Measurements from ENCODE around the gene OR7G2. TPM values are rescaled to one million over a fixed set of nuclear protein-coding genes. Genes with fewer than 3 reads are reported as not detected.
"Not testable (repeated sequence)": the region's sequence is repeated elsewhere in the genome, so short reads cannot be mapped to it uniquely, and the experiment has no call there.

OR7G2 gene
- total RNA-seq, 1 donor from 2014 or later = not detected

DNA sequence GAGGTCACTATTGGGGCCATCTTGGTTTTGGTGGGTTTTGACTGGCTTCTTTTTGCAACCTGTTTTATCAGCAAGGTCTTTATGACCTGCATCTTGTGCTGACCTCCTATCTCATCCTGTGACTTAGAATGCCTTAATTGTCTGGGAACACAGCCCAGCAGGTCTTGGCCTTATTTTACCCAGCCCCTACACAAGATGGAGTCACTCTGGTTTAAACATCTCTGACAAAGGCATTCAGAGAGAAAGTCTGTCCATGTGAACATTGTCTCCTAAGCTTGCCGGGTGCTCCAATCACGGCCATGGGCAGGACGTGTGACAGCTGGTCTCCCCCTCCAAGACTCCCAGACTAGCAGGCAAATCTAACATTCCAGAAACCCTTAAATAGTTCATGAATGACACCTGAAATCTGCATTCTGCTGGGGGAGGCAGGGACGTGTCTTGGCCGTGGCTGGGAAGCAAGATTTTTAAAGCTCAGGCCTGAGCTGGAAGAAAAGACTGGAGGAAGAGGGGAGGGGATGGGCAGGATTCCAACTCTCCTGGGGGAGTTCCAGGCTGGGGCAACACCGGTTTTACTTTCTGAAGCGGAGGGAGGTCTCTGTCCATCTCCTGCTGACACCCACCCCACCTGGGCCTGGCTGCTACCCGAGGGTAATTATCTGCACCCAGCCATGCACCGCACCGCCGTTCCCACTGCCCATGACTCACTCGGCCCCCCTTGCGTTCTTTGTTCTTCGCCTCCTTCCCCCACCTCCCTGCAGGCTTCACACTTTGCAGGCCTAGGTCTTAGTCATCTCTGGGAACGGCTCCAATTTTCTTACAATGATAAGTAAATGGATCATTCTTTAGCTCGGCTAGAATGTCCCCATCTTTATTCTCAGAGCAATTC is 32.0 kb downstream of the OR7G2 start:
- intact Hi-C loops (cut with micrococcal nuclease) = no loop called here

GRCh38 chr19:9073806-9074205 is 33.5 kb downstream of the OR7G2 start:
- intact Hi-C loops (cut with micrococcal nuclease) = no loop called here

- intact Hi-C loops (cut with micrococcal nuclease) = not testable (repeated sequence)
Observed at GRCh38 chr19:9071720-9072119, 35.6 kb downstream of the OR7G2 start.

- intact Hi-C loops (cut with micrococcal nuclease) = no loop called here
Observed at GRCh38 chr19:9070066-9070465, 37.2 kb downstream of the OR7G2 start.

- intact Hi-C loops (cut with micrococcal nuclease) = no loop called here
Observed at GRCh38 chr19:9065457-9066014, 41.7 kb downstream of the OR7G2 start.

DNA sequence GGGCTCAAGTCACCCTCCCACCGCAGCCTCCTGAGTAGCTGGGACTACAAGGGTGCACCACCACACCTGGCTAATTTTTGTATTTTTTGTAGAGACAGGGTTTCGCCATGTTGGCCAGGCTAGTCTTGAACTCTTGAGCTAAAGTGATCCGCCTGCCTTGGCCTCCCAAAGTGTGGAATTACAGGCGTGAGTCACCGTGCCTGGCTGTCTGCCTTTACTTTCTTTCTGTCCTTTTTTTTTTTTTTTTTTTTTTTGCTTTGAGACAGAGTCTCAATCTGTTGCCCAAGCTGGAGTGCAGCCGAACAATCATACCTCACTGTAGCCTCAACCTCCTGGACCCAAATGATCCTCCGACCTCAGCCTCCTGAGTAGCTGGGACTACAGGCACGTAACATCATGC is 45.4 kb downstream of the OR7G2 start:
- intact Hi-C loops (cut with micrococcal nuclease) = no loop called here

GRCh38 chr19:9060564-9061340 is 46.5 kb downstream of the OR7G2 start:
- intact Hi-C loops (cut with micrococcal nuclease) = no loop called here

- intact Hi-C loops (cut with micrococcal nuclease) = no loop called here
Observed at GRCh38 chr19:9058905-9059667, 48.2 kb downstream of the OR7G2 start.

DNA sequence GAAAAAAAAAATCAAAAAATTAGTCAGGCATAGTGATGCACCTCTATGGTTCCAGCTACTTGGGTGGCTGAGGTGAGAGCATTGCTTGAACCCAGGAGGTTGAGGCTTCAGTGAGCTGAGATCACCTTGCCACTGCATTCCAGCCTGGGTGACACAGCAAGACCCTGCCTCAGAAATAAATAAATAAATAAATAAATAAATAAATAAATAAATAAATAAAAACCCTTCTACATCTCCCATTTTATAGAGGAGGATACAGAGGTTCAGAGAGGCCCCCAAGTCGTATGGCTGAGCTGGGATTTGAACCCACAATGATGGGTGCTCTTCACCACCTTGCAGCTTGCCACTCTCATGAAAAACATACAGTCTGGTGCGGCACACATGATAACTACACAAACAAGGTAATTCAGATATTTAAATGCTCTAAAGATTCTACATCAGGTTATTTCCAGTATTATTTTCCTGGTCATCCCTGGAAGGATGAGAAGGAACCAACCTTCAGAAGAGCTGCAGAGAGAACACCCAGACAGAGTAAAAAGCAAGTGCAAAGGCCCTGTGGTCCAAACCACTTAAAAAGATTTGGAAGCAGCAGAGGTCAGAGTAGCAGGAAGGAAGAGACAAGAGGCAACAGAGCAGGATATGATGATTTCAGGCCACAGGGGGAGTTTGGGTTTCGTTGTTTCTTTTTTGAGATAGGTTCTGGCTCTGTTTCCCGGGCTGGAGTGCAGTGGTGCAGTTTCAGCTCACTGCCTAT is 49.6 kb downstream of the OR7G2 start:
- intact Hi-C loops (cut with micrococcal nuclease) = no loop called here

DNA sequence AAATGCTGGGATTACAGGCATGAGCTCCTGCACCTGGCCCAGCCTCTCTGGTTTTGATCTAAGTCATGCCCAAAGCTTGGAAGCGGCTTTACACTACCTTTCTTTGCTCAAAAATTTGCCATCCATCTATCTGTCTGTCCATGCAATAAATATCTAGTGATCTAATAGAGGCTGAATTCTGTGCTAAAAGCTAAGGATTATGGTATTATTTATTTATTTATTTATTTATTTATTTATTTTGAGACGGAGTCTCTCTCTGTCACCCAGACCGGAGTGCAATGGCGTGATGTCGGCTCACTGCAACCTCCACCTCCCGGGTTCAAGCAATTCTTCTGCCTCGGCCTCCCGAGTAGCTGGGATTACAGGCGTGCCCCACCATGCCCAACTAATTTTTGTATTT is 51.1 kb downstream of the OR7G2 start:
- intact Hi-C loops (cut with micrococcal nuclease) = not testable (repeated sequence)

GRCh38 chr19:9054765-9055164 is 52.5 kb downstream of the OR7G2 start:
- intact Hi-C loops (cut with micrococcal nuclease) = no loop called here

DNA sequence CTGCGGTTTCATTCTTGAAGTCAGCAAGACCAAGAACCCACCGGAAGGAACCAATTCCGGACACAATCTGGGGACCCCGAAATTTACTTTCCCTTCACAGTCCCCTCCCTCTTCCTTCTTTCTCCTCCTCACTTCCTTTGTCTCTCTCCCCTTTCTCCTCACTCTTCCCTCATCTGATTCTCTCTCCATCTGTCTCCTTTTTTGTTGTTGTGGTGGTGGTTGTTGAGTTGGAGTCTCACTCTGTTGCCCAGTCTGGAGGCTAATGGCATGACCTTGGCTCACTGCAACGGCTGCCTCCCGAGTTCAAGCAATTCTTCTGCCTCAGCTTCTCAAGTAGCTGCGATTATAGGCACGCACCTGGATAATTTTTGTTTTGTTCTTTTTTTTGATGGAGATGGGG is 53.1 kb downstream of the OR7G2 start:
- intact Hi-C loops (cut with micrococcal nuclease) = no loop called here

- intact Hi-C loops (cut with micrococcal nuclease) = not testable (repeated sequence)
Observed at GRCh38 chr19:9053674-9054073, 53.6 kb downstream of the OR7G2 start.

GRCh38 chr19:9052894-9053293 is 54.4 kb downstream of the OR7G2 start:
- intact Hi-C loops (cut with micrococcal nuclease) = no loop called here

Other genes with a start within 250 kb of the OR7G2 start
- gene MUC16, start 97.1 kb downstream of the OR7G2 start, total RNA-seq = not detected in 2 replicates
- not detected in 2 replicates for gene OR1M1, start 20.4 kb downstream of the OR7G2 start, total RNA-seq
- not detected in 2 replicates for gene OR7G1, start 8.3 kb upstream of the OR7G2 start, total RNA-seq
- gene OR7G3, start 19.5 kb upstream of the OR7G2 start, total RNA-seq = not detected in 2 replicates
- 40.6 and 42.0 TPM in 2 replicates for gene ZNF317, start 32.9 kb upstream of the OR7G2 start, total RNA-seq
- 0.39 and 0.95 TPM in 2 replicates for gene OR7D2, start 71.5 kb upstream of the OR7G2 start, total RNA-seq
- gene OR7D4, start 112.1 kb upstream of the OR7G2 start, total RNA-seq = not detected in 2 replicates
- gene OR7E24, start 143.5 kb upstream of the OR7G2 start, total RNA-seq = not detected in 2 replicates
- 6.7 and 7.1 TPM in 2 replicates for gene ZNF699, start 202.4 kb upstream of the OR7G2 start, total RNA-seq
- 11.3 and 12.2 TPM in 2 replicates for gene ZNF559, start 216.7 kb upstream of the OR7G2 start, total RNA-seq